ENCODE results near the gene SLC16A13. TPM values are rescaled to one million over a fixed set of nuclear protein-coding genes. Genes with fewer than 3 reads are reported as not detected.
"Not testable (repeated sequence)": the region's sequence is repeated elsewhere in the genome, so short reads cannot be mapped to it uniquely, and the experiment has no call there.

SLC16A13 gene
- total and polyA plus RNA-seq, 4 donors: 2.3 to 43.2 (median 29.9) TPM

- no peak for DNase-seq (ENCODE audit: low spot score)
- WGBS: 90% methylated on average over 6 of the region's 6 CpGs
- H3K27me3 ChIP-seq (ENCODE audit: control insufficient read depth in 4 of 4, insufficient read depth in 4 of 4, low read length in 3 of 4): no peaks in the 10 kb centered on the region
- H3K4me1 ChIP-seq (ENCODE audit: control insufficient read depth in 4 of 4, insufficient read depth in 4 of 4, low read length in 3 of 4): peaks cover 4 to 31% (median 21%) of the 10 kb centered on the region in 4 donors
- H3K36me3 ChIP-seq (ENCODE audit: control insufficient read depth in 4 of 4, insufficient read depth in 3 of 4, low read depth in 1 of 4, low read length in 3 of 4): no peaks in the 10 kb centered on the region
- H3K9me3 ChIP-seq (ENCODE audit: control insufficient read depth in 4 of 4, low read length in 3 of 4): no peaks in the 10 kb centered on the region
- TF ChIP-seq TAF1 (conservative IDR thresholded peaks at IDR 0.05): no peak
- TF ChIP-seq FOXA2 (IDR thresholded peaks at IDR 0.05): no peak
- TF ChIP-seq GABPA (IDR thresholded peaks at IDR 0.05 in 1 of 2, conservative IDR thresholded peaks at IDR 0.05 in 1 of 2): no peak
- TF ChIP-seq ATF3 (IDR thresholded peaks at IDR 0.05): no peak
- no peak for TF ChIP-seq REST (IDR thresholded peaks at IDR 0.05)
- no peak for TF ChIP-seq NR2F2 (IDR thresholded peaks at IDR 0.05)
- TF ChIP-seq HNF4A (conservative IDR thresholded peaks at IDR 0.05): no peak
- TF ChIP-seq SP1 (IDR thresholded peaks at IDR 0.05): no peak
- TF ChIP-seq RXRA (IDR thresholded peaks at IDR 0.05): no peak
- no peak for TF ChIP-seq RAD21 (IDR thresholded peaks at IDR 0.05)
- H3K4me3 ChIP-seq (ENCODE audit: low read depth in 1 of 3, low read length in 3 of 3): no peak overlapping the region
- no peak overlapping the region for H3K27ac ChIP-seq (ENCODE audit: low read depth in 1 of 2, low read length in 2 of 2)
- no peak overlapping the region for H3K9ac ChIP-seq (ENCODE audit: low read depth in 1 of 2, low read length in 2 of 2)
Observed at GRCh38 chr17:7048968-7049367, 13.2 kb downstream of the SLC16A13 start.

GRCh38 chr17:7050583-7050982 lies 14.8 kb downstream of the SLC16A13 start:
- not testable (repeated sequence) for H3K27me3 ChIP-seq (ENCODE audit: control insufficient read depth in 4 of 4, insufficient read depth in 4 of 4, low read length in 3 of 4); H3K9me3 ChIP-seq (ENCODE audit: control insufficient read depth in 4 of 4, low read length in 3 of 4); H3K27ac ChIP-seq (ENCODE audit: low read depth in 1 of 2, low read length in 2 of 2); H3K4me3 ChIP-seq (ENCODE audit: low read depth in 1 of 3, low read length in 3 of 3); H3K9ac ChIP-seq (ENCODE audit: low read depth in 1 of 2, low read length in 2 of 2); DNase-seq (ENCODE audit: low spot score); H3K36me3 ChIP-seq (ENCODE audit: control insufficient read depth in 4 of 4, insufficient read depth in 3 of 4, low read depth in 1 of 4, low read length in 3 of 4)
- H3K4me1 ChIP-seq (ENCODE audit: control insufficient read depth in 4 of 4, insufficient read depth in 4 of 4, low read length in 3 of 4): peaks cover 0 to 21% (median 15%) of the 10 kb centered on the region in 4 donors
- 83% methylated on average over 9 of the region's 9 CpGs for WGBS

- TF ChIP-seq EGR1 (IDR thresholded peaks at IDR 0.05; ENCODE audit: low read depth in 2 of 2) (no peak), RAD21 (IDR thresholded peaks at IDR 0.05) (no peak), HNF4G (IDR thresholded peaks at IDR 0.05) (no peak), JUND (IDR thresholded peaks at IDR 0.05) (no peak)
Observed at GRCh38 chr17:7056386-7056785, 20.6 kb downstream of the SLC16A13 start.

More at GRCh38 chr17:7056386-7056785, 20.6 kb downstream of the SLC16A13 start:
- Histone ChIP-seq H3K4me3 (ENCODE audit: low read depth in 1 of 3, low read length in 3 of 3) (no peak overlapping the region), H3K27ac (ENCODE audit: low read depth in 1 of 2, low read length in 2 of 2) (no peak overlapping the region), H3K36me3 (ENCODE audit: control insufficient read depth in 4 of 4, insufficient read depth in 3 of 4, low read depth in 1 of 4, low read length in 3 of 4) (no peaks in the 10 kb centered on the region), H3K9ac (ENCODE audit: low read depth in 1 of 2, low read length in 2 of 2) (no peak overlapping the region), H3K9me3 (ENCODE audit: control insufficient read depth in 4 of 4, low read length in 3 of 4) (no peaks in the 10 kb centered on the region), H3K27me3 (ENCODE audit: control insufficient read depth in 4 of 4, insufficient read depth in 4 of 4, low read length in 3 of 4) (no peaks in the 10 kb centered on the region), H3K4me1 (ENCODE audit: control insufficient read depth in 4 of 4, insufficient read depth in 4 of 4, low read length in 3 of 4) (peaks cover 0 to 4% (median 0%) of the 10 kb centered on the region in 4 donors)
- no peak for DNase-seq (ENCODE audit: low spot score)
- 93% methylated on average over 4 of the region's 4 CpGs for WGBS

Data from liver (tissue), 9 donors.